PFSK-1 (cell line): ENCODE measurements around the gene POLR3B.

ENCODE experiments used
- FOXP2 ChIP-seq: optimal IDR thresholded peaks from 2 replicates; pipeline ENCODE3; 2011; ENCODE audit warnings: borderline replicate concordance, control low read depth, inconsistent platforms; ENCODE audit not compliant: insufficient read depth; ENCODE audit errors: extremely low read length, extremely low read depth
- POLR2AphosphoS5 ChIP-seq: IDR thresholded peaks from 2 replicates; pipeline ENCODE4 v1.6.1; 2012; ENCODE audit warnings: low read depth, mild to moderate bottlenecking, control low read depth, low read length, moderate library complexity
- SIN3A ChIP-seq: IDR thresholded peaks from 2 replicates; pipeline ENCODE4 v1.6.1; 2012; ENCODE audit warnings: mild to moderate bottlenecking, low read length, moderate library complexity, borderline replicate concordance; ENCODE audit not compliant: insufficient read depth
- TAF1 ChIP-seq: IDR thresholded peaks from 2 replicates; pipeline ENCODE4 v1.6.1; 2012; ENCODE audit warnings: low read length, control low read depth, borderline replicate concordance; ENCODE audit not compliant: insufficient read depth
- TF ChIP-seq, protein P1 (sequence below), 2 experiments: IDR thresholded peaks; 2 replicates each; pipeline versions ENCODE4 v1.6.1 to v1.8.0; 2011 to 2012; ENCODE audit warnings: low read depth in 2 of 2, low read length in 2 of 2, control low read depth in 1 of 2, inconsistent platforms in 1 of 2, mild to moderate bottlenecking in 1 of 2, moderate library complexity in 1 of 2; ENCODE audit not compliant: insufficient read depth in 1 of 2

Gene POLR3B

DNA sequence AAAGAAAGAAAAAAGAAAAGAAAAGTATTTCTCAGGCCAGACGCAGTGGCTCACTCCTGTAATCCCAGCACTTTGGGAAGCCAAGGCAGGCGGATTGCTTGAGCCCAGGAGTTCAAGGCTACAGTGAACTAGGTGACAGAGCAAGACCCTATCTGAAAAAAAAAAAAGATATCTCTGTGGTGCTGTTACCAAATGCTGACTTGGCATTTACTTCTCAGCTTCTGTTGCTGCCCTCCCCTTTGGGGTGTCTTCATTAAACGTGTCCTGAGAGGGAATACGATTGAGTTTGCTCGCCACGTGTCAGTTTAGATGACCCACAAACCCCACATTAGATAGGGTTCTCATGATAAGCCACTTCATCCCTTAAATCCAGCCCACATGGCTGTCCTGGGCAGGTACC, 4.4 kb upstream of the POLR3B start:
- no peak for TF ChIP-seq TAF1
- no peak for TF ChIP-seq SIN3A
- TF ChIP-seq, protein P1, sequence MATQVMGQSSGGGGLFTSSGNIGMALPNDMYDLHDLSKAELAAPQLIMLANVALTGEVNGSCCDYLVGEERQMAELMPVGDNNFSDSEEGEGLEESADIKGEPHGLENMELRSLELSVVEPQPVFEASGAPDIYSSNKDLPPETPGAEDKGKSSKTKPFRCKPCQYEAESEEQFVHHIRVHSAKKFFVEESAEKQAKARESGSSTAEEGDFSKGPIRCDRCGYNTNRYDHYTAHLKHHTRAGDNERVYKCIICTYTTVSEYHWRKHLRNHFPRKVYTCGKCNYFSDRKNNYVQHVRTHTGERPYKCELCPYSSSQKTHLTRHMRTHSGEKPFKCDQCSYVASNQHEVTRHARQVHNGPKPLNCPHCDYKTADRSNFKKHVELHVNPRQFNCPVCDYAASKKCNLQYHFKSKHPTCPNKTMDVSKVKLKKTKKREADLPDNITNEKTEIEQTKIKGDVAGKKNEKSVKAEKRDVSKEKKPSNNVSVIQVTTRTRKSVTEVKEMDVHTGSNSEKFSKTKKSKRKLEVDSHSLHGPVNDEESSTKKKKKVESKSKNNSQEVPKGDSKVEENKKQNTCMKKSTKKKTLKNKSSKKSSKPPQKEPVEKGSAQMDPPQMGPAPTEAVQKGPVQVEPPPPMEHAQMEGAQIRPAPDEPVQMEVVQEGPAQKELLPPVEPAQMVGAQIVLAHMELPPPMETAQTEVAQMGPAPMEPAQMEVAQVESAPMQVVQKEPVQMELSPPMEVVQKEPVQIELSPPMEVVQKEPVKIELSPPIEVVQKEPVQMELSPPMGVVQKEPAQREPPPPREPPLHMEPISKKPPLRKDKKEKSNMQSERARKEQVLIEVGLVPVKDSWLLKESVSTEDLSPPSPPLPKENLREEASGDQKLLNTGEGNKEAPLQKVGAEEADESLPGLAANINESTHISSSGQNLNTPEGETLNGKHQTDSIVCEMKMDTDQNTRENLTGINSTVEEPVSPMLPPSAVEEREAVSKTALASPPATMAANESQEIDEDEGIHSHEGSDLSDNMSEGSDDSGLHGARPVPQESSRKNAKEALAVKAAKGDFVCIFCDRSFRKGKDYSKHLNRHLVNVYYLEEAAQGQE (IDR thresholded peaks at IDR 0.05; ENCODE audit: insufficient read depth in 1 of 2, low read depth in 2 of 2, low read length in 2 of 2): no peak
- TF ChIP-seq POLR2AphosphoS5: no peak
- no peak for TF ChIP-seq FOXP2

DNA sequence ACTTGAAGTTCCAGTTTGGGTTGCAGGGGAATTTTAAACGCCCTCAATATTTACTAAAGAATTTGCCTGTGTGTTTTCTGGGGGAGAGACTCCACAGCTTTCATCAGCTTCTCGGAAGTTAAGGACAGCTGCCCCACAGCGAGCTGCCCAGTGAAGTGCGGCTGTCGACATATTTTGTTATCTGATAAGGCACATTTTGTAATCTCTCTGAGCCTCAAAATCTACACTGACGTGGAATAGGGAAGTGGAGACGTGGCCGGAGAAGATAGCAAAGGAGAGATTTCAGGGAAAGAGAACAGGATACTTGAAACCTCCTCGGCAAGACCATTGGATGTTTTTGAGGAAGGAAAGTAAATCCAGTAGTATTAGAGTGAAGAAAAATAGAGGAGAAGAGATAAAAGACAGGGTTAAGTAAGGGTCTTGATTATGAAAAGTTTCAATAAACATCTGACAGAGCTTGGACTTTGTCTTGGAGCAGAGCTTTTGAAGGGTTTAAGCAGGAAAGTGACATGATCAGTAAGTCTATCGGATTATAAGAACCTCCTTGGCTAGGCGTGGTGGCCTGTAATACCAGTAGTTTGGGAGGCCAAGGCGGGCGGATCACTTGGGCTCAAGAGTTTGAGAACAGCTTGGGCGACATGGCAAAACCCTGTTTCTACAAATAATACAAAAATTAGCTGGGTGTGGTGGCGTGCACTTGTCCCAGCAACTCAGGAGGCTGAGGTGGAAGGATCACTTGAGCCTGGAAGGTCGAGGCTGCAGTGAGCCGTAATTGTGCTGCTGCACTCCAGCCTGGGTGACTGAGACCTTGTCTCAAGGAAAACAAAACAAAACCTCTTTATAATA, 1.1 kb downstream of the POLR3B start:
- TF ChIP-seq, protein P1 (IDR thresholded peaks at IDR 0.05; ENCODE audit: insufficient read depth in 1 of 2, low read depth in 2 of 2, low read length in 2 of 2): no peak
- TF ChIP-seq POLR2AphosphoS5 (no peak), FOXP2 (no peak), SIN3A (no peak), TAF1 (no peak)

DNA sequence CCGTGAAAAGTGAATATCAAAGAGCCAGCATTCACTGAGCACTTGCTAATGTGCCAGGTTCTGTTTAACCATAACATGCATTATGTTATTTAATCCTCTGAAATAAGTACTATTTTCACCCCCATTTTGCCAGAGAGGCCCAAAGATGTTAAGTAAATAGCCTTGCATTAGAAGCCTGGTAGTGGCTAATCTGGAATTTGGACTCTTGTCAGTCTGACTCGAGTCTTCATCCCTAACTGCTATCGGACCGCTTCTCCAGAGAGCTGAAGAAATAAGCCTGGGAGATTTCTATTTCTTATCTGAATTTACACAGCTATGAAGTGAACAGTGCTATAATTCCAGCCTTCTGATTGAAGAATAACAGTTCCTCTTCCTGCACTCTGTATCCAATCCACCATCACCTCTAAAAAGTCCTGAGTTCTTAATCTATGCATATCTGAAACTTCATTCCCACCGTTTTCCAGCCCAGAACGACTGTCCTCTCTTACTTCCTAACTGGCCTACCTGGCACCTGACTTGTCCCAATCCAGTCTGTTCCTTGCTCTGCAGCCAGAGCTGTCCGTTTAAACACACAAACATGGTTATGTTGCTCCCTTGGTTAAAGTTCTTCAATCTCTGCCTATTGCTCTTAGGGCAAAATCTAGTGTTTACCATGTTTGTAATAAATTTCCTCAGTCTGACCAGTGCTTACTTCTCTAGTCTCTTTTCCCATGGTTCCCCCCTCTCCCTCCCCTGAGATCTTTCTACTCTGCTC, 2.3 kb downstream of the POLR3B start:
- TF ChIP-seq TAF1 (no peak), FOXP2 (no peak), SIN3A (no peak), POLR2AphosphoS5 (no peak)
- TF ChIP-seq, protein P1 (IDR thresholded peaks at IDR 0.05; ENCODE audit: insufficient read depth in 1 of 2, low read depth in 2 of 2, low read length in 2 of 2): no peak

DNA sequence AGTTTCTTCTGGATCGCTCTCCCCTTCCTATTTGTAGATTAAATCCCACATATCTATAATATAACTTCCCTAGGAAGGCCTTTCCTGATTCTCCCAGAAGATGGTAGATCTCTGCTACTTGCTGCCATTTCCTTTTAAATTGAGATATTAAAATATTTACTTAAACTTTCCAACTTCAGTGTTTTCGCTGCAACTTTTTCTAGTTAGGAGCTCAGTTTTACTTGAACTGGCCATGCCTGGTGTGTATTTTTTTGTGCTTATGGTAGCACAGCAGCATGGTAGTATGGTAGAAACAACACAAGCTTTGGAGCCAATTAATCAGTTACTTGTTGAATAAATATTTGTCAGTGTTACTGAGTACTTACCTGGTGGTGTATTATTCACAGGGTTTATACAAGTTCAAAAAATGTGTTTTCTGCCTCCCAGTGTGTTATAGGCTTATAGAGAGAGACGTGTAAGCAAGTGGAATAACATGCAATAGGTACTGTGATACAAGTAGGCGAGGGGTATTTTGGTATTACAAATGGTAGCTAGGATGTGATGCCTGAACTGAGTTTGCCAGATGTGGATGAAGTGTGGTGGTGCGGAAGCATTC, 2.9 kb downstream of the POLR3B start:
- TF ChIP-seq TAF1 (no peak), FOXP2 (no peak), POLR2AphosphoS5 (no peak), SIN3A (no peak)
- TF ChIP-seq, protein P1 (IDR thresholded peaks at IDR 0.05; ENCODE audit: insufficient read depth in 1 of 2, low read depth in 2 of 2, low read length in 2 of 2): no peak
